HG03196 (cell line): ENCODE data around the gene FARP1.

Experiments
- ATAC-seq: cut with Tn5 transposase; IDR thresholded peaks from one replicate; pipeline ENCODE4 v1.9.1; 2021; ENCODE audit not compliant: unreplicated experiment

Gene FARP1

DNA sequence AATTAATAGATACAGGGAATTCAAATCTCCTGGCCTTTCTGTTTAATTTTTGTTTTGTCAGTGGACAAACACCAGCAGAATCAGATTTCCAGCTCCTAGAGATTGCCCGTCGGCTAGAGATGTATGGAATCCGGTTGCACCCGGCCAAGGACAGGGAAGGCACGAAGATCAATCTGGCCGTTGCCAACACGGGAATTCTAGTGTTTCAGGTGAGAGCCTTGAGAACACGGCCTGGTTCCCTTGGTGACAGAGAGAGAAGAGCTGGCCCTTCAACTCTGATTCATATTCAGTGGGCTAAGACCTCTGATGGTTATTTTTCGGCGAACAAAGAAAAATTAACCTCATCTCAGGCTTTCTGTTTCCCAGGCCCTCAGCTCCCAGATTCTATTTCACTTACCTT is 242.7 kb downstream of the FARP1 start:
- ATAC-seq: no peak

DNA sequence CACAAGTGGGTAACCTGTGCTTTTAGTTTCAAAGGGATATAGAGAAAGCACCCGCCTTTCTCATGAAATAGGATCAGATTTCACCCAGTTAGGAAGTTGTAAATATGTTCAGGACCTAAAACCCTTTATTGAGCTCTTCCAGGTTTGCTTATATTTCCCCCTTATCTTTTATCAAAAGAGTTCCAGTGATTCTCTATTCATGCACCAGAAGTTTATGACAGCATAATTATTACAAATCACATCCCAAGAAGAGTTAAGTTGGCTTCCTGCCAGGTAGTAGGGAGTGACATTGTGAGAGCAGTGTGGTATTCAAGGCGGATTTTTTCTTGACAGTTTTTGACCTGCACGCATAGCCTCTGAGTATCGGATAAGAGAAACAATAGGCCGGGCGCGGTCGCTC is 243.7 kb downstream of the FARP1 start:
- no peak for ATAC-seq

DNA sequence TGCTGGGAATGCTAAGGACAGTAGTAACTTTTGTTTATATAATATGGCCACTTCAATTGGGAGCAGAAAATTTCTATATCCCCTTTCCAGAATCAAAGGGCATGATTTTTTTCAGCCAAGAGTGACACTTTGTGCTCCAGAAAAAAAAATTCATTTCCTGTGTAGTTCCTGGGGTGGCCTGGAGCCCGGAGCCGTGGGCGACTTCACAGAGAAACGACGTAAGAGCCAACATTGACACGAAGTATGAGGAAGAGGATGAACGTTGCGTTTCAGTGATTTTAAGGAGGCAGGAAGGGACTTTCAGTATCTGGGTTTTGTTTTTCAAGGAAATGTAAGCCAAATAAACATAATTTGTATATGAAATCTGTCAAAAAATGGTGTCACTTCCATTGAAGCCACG is 246.4 kb downstream of the FARP1 start:
- ATAC-seq: no peak

DNA sequence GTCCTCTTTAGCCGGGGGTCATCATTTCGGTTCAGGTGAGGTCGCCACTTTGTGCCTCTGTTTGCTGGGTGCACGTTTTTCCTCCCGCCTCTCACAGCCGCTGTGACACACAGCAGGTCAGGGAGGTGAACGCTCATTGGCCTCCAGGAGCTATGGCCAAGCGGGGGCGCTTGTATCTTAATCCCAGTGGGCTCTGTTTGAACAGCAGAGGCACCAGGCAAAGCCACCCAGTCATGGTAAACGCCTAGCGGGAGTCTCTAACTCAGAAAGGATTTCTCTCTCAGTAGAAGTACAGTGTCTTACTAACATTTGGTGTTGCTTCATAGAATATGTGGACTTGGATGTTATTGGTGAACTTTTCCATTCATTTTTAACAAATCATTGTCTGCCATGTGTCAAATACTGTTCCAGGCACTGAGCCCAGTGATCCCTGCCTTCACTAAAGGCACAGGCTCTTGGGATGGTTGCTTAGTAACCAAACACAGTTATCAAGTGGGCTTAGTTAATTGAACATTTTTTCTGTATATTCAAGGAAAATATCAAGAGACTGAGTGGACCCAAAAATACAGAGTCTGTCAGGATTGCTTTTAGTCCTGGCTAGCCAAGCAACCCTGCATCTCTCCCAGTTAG is 247.3 kb downstream of the FARP1 start:
- no peak for ATAC-seq

DNA sequence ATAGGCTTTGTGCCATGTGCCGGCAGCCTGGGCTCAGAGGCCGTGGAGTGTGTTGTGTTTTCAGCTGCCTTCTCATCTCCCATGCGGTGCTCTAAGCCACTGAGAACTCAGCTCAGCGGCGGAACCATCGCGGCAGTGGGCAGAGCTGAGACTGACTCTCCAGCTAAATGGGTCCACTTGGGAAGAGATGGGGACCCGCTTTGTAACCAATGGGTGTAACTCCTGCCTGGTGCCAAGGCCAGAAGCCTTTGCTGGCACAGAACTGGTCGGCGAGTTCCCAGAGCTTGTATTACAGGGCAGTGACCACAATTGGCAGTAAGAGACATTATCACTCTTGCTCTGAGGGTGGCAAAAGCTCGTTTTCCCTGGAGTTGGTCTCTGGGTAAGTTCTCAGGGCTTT is 251.0 kb downstream of the FARP1 start:
- no peak for ATAC-seq

DNA sequence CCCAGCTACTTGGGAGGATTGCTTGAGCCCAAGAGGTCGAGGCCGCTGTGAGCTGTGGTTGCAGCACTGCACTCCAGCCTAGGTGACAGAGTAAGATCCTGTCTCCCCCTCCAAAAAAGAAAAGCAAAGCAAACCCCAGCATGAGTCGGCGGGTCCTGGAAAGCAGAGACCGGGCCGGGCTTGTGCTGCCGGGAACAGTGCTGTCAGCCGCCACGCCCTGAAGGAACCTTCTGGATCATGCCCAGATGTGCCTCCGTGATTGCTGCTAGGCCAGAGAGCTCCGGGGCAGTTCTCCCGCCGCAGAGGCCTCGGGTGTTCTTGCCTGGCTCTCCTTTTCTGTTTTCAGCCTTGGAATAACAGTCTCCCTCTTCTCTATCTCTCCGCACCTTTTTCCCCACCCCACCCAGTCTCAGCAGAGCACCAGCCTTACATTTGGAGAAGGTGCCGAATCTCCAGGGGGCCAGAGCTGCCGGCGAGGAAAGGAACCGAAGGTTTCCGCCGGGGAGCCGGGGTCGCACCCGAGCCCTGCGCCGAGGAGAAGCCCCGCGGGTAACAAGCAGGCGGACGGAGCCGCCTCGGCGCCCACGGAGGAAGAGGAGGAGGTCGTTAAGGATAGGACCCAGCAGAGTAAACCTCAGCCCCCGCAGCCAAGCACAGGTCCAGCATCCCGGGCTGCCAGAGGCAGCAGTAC is 252.1 kb downstream of the FARP1 start:
- ATAC-seq: no peak

DNA sequence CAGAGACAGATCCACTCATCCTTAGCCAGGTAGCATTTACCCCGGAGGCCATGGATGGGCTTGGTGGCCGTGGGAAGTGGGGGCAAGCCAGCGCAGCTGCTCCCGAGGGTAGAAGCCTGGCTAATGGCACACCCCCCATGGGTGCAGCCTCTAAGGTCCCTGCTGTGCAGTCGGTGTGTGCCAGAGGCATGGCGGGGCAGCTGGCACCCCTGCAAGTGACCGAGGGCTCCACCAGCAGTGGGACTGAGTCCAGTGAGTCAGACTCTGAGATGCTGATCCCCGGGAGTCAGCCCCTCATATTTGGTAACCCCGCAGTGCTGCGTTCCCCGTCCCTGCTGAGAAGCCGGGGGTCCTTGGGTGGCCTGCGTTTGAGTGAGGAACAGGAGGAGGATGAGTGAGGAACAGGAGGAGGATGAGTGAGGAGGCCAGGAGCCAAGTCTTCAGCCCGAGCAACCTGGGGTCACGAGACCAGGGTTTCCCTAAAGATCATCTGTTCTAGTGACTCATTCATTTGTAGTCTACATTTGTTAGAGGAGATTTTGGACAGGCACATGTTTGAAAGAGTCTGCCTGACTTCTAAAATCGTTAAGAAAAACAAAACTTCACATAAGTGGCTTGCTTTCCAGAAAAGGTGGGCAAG is 253.3 kb downstream of the FARP1 start:
- ATAC-seq: no peak

DNA sequence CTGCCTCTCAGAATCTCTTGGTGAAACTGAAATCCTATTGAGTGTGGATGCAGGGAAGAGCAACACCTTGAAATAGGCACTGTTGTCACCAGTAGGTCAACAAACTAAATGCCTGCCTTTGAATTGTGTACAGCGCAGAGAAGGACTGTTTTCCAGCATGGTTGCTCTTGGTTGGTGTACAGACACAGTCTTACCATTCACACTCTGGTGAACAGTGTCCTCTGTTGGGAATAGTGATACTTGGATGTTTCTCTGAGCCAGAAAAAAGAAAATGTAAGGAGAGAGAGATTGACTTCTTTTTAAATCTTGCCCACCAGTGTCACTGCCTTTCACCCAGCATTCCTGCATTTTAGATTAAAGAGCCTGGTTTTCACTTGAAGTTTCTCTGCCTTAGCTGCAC is 254.3 kb downstream of the FARP1 start:
- no peak for ATAC-seq

DNA sequence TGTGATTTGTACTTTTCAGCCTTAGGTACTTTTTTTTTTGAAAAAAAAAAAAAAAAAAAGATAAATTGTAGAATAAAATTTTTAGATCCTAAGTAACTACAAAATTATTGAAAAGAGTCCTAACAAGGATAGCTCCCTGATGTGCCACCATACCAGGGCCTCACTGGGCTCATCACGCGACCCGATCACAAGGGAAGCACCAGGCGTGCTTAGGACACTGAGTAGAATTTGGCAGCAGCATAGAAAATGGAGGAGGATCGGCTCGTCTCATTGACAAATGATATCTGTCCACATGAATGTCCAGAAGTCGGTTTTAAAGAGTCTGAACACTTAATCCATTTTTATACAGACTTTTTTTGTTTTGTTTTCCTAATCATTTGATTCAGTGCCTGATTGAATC is 255.0 kb downstream of the FARP1 start:
- ATAC-seq: no peak

DNA sequence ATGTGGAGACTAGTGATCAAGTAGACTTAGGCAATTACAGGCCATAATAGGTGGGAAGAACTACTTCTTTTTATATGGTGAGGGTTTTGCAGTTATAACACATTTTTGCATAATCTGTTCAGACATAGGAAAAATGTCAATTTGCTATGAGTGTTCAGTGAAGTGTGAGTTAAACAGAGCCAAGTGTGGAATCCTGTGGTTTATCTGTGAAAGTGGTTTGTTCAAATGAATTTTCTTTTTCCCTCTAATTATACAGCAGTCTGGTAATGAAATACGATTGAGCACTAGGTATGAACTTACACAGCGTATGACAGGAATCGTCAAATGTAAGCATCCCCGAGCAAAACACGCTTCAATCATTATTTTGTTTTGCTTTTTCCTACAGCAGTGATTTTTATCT is 255.7 kb downstream of the FARP1 start:
- no peak for ATAC-seq

DNA sequence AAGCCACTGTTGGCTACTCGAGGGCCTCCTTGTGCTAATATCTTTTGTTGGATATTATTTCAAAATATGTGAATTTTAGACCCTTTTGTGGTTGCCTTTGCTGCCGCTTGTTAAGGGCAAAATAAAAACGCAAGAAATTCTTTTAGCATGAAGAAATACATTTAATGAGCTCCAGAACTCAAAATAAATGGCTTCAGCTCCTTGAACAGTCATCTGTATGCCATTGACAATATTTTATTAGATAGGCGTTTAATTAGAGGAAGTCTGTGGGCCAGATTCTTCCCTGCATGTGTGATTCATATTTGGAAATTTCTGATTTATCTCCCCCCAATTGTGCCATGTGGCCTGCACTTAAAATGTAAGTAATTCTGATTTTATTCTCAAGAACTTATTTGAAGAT is 256.9 kb downstream of the FARP1 start:
- ATAC-seq: no peak

DNA sequence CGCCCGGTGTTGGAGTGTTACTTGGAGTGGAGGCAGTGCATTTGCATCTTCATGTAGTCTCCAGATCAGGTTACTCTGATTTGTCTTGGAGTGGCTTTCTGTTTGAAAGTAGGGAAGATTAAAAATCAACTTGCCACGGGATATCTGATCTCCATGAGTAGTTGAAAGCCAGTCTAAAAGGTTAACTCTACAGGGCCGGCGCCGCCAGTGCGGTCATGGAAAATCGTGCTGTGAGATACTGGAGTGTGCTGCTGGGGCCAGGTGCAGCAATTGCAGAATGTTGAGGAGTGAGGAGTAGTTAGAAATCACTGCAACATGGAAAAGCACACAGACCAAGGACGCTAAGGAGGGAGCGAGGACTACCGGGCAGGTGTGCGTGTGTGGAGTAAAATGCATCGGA is 259.0 kb downstream of the FARP1 start:
- no peak for ATAC-seq

DNA sequence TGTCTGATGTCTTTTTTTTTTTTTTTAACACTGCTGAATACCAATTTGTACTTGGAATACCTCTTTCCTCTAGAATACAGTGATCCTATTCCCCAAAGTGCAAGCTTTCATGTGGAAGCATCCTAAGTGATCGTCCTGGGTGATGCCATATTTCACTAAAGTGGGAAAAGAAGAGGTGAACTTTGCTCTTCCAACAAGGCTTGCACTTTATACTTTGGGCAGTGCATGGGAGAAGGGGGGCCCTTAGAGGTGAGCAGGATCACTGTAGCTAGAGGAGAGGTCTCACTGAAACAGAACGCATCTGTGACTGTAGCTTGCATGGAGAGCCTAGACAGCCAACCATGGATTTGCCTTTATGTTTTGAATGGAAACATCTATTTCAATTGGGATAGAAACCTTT is 260.2 kb downstream of the FARP1 start:
- no peak for ATAC-seq

DNA sequence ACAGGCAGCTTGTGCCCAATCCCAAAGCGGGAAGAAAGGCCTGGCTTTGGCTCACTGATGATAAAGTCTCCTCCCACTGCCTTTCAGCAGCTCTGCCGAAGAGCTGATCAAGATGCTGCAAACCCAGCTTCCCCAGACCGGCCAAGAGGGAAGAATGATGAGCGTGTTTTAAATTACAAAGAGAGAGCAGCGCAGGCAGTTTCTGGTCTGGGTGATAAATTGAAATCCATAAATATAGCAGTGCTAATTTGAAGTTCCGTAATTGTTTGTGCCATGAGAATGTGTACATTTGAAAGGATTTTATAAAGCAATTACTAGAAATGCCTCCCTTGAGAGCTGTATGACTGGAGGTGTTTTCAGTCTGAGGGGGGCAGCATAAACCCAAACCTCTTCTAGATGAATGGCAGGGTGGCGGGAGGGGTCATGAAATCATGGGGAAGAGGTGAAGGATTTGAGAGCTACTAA is 262.2 kb downstream of the FARP1 start:
- no peak for ATAC-seq

DNA sequence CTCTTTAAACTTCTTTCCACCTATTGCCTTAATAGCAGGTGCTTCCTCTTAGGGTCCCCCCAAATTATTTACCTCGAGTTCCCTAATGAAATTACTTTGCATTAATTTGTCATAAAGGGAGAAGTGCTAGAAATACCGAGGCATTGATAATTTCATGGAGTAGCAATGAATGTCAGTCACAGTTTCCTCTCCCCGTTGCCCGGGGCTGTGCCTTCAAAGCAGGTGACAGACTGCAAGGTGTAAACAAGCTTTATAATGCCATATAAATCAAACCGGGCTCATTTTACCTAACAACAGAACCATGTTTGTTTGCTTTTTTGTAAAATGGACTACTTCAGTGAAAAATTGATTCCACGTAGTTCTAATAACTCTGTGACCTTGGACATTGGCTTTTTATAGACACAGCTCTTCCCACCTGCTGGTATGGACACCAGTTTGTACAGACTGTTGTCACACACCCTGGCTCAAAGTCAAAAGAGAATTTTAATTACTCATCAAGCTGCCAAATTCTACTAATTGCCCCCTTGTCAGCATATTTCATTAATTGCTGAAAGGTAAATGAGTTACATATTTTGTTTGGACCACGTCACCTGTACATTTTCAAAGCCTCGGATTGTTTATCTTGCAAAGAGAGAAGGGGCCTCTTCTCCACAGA is 262.9 kb downstream of the FARP1 start:
- no peak for ATAC-seq

DNA sequence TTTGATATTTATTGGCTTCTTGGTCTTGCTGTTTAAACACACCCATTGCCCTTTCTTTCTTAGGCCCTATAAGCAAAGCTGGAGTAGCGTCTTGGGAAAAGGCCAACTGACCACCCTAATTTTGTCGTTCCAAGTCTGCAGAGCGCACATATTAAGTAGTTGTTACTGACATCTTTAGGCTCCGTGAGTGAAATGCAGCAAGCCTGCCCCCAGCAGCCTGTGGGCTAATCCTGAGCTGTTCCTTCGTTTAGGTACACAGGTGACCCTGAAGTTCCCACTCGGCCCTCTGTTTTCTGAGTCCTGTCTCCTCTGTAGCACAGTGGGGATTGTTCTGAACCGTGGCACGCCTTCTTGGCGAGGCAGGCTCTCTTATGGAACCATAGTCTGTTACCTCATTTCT is 263.5 kb downstream of the FARP1 start:
- no peak for ATAC-seq

DNA sequence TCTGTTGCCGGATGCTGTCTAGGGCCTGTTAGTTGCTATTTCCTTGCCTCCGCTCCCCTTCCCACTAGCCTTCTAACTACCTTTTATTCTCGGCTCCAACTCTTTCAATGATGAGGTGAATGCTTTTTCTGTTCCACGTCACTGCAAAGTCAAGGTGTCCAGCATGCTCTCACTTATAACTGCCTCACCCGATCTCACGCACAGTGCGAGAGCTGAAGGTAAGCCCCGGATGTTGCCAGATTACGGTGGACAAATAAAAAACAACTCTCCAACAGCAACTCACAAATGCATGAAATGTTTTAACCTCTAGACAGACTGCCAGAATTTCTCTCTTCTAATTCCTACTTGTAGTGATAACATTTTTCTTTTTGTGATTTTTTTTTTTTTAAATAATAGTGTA is 264.1 kb downstream of the FARP1 start:
- ATAC-seq: no peak

DNA sequence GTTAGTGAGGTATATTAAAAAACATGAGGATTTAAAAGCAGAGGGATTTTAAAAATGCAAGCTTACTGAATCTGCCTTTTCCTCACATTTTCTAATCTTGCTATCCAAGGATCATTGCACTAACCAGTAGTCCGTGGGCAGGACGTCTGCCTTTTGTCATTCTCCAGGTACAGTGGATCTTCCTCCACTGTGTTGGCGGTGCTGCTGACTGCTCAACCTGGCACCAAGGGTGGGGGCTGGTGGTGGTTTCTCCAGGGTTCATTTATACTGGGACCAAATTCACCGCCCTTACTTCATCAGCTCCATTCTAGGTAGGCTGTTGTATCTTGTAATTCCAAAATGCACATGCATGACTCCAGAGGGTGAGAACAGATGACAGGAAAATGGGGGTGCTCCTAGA is 264.7 kb downstream of the FARP1 start:
- ATAC-seq: no peak

DNA sequence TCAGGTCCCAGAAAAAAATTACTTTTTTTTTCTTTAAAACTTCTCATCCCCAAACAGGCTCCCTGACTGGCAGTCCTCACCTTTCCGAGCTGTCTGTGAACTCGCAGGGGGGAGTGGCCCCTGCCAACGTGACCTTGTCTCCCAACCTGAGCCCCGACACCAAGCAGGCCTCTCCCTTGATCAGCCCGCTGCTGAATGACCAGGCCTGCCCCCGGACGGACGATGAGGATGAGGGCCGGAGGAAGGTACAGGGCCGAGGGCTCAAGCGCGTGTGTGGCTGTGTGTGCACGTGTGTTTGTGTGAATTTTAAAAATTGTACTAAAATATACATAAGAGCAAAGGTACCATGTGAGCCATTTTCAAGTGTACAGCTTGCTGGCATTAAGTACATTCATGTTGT is 266.4 kb downstream of the FARP1 start:
- ATAC-seq: no peak

DNA sequence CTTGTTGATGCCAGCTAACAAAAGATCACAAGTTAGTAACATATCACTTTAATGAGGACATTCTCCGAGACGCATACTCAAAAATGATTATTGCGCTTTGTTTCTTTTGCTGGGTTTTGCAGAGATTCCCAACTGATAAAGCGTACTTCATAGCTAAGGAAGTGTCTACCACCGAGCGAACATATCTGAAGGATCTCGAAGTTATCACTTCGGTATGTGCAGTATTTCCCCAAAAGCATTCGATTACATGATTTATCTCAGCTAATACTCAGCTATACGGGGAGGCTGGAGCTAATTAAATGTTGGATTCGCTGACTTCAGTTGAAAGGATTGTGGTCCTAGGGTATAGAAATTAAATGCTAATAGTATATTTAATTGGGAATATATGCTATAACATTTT is 267.7 kb downstream of the FARP1 start:
- ATAC-seq: no peak

DNA sequence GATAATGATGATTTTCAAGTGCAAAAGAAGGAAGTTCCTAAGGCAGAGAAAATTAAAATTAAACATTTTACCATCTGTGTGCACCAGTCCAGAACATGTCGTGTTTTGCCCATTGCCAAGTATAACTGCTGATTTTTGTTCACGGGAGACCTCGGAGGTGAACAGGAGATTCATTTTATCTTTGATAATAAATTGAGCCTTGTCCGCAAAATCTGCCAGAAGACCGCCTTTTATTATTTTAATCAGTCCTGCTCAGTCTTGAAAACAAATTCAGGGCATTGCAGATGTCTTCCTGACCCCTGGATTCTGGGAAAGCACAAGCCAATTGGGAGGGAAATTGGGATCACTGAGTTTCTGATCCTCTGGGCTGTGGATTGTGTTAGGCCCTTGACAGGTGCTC is 268.1 kb downstream of the FARP1 start:
- ATAC-seq: no peak
